GM18861 (cell line): Measurements from ENCODE around the gene UBALD1.
"Not testable (repeated sequence)": the region's sequence is repeated elsewhere in the genome, so short reads cannot be mapped to it uniquely, and the experiment has no call there.

Experiments
- ATAC-seq: cut with Tn5 transposase; IDR thresholded peaks from one replicate; pipeline ENCODE4 v1.9.1; 2021; ENCODE audit not compliant: unreplicated experiment

Gene UBALD1

GRCh38 chr16:4599037-4599436 lies 15.7 kb downstream of the UBALD1 start:
- ATAC-seq = no peak

- no peak for ATAC-seq
Measured at GRCh38 chr16:4597174-4597573, 17.5 kb downstream of the UBALD1 start.

GRCh38 chr16:4594433-4595410 lies 20.0 kb downstream of the UBALD1 start:
- no peak for ATAC-seq

- no peak for ATAC-seq
Measured at GRCh38 chr16:4593086-4593485, 21.6 kb downstream of the UBALD1 start.

- no peak for ATAC-seq
Measured at GRCh38 chr16:4591706-4592470, 22.8 kb downstream of the UBALD1 start.

GRCh38 chr16:4591191-4591590 lies 23.5 kb downstream of the UBALD1 start:
- no peak for ATAC-seq

GRCh38 chr16:4588961-4589360 lies 25.7 kb downstream of the UBALD1 start:
- no peak for ATAC-seq

GRCh38 chr16:4588386-4588785 lies 26.3 kb downstream of the UBALD1 start:
- ATAC-seq = no peak

- no peak for ATAC-seq
Measured at GRCh38 chr16:4586291-4586690, 28.4 kb downstream of the UBALD1 start.

GRCh38 chr16:4583906-4584305 lies 30.8 kb downstream of the UBALD1 start:
- no peak for ATAC-seq

- no peak for ATAC-seq
Measured at GRCh38 chr16:4580250-4580649, 34.4 kb downstream of the UBALD1 start.

- no peak for ATAC-seq
Measured at GRCh38 chr16:4578961-4579530, 35.6 kb downstream of the UBALD1 start.

- no peak for ATAC-seq
Measured at GRCh38 chr16:4576008-4576407, 38.7 kb downstream of the UBALD1 start.

- ATAC-seq = no peak
Measured at GRCh38 chr16:4574919-4575705, 39.6 kb downstream of the UBALD1 start.

GRCh38 chr16:4573926-4574325 lies 40.8 kb downstream of the UBALD1 start:
- not testable (repeated sequence) for ATAC-seq

- no peak for ATAC-seq
Measured at GRCh38 chr16:4572715-4573114, 42.0 kb downstream of the UBALD1 start.

- no peak for ATAC-seq
Measured at GRCh38 chr16:4570688-4571321, 43.9 kb downstream of the UBALD1 start.

- ATAC-seq = no peak
Measured at GRCh38 chr16:4570086-4570485, 44.6 kb downstream of the UBALD1 start.

GRCh38 chr16:4566144-4566543 lies 48.5 kb downstream of the UBALD1 start:
- ATAC-seq = no peak

- ATAC-seq = no peak
Measured at GRCh38 chr16:4564661-4565267, 49.9 kb downstream of the UBALD1 start.
